DMS 273 treated with DMSO at 0.1 percent for 48 hours (cell line): Measurements from ENCODE around the gene AARS2.
"Not testable (repeated sequence)": the region's sequence is repeated elsewhere in the genome, so short reads cannot be mapped to it uniquely, and the experiment has no call there.

Experiments used
- DNase-seq: peaks from one replicate; lab custom pipeline; 2025; lab: John Stamatoyannopoulos, UW

AARS2 gene

DNA sequence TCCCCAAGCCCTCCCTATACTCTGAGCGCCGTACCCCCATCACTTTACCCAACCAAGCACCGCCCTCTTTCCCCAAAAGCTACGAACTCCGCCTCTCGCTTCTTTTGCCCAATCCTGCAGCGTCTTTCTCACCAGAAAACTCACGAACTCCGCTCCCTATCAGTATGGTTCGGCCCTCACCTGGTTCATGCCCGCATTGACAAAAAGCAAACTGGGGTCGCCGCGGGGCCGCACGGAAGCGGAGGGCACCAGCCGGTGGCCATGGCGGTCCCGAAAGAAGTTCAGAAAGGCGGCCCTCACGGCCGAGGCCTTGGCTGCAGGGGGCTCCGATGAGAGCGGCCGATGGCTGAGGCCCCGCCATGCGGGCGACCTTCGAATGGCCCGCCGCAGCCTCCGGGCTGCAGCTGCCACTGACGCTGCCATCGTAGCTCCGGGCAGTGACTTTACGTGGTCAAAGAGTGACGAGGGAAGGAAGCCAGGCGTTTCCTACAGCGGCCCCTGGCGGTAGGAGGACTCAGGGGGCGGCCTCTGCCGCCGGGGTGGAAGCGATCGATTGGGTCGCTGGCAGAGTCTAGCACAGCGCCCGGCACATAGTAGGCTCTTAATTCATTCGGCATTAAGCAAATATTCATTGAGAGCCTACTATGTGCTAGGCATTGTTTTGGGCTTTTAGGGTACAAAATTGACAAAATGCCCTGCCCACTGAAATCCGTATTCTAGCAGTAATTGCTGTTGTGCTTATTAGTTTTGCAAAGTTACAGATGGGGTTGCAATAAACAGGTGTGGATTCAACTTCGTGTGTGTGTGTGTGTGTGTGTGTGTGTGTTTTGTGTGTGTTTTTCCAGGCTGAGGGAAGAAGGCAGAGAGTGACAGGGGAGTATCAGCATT lies at the start of gene AARS2:
Gene AARS2, minus strand, starts transcription at position 447 of the 888 bp plus-strand sequence. Its CDS starts 24 bp downstream, at position 423.
- DNase-seq = peak; percentile 62

DNA sequence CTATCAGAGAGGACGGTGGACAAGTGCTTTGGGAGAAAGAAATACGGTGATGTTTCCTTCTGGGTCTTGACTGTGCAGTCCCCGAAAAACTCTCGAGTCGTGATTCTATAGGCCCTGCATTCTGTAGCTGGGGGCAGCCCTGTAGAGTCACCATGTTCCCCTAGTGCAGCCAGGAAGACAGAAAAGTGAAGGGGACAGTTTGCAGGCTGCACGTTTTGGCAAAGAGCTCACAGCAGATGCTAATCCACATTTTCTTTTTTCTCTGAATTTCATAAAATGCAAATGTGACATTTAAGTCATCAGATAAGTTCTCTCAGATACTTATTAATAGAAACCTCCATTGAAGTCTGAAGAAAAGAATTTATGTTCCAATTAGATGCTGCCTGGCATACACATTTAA lies 48.8 kb upstream of the AARS2 start:
- DNase-seq = no peak

DNA sequence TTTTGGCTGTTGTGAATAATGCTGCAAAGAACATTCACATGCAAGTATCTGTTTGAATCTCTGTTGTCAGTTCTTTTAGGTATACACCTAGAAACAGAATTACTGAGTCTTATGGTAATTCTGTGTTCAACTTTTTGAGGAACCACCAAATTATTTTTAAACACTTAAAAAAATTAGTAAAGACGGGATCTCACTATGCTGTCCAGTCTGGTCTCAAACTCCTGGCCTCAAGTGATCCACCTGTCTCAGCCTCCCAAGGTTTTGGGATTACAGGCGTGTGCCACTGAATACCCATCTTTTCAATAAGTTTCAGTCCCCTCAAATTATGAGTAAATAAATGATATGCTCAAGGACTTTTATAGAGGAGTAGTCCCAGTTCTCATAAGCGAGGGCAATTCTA lies 46.8 kb upstream of the AARS2 start:
- no peak for DNase-seq

DNA sequence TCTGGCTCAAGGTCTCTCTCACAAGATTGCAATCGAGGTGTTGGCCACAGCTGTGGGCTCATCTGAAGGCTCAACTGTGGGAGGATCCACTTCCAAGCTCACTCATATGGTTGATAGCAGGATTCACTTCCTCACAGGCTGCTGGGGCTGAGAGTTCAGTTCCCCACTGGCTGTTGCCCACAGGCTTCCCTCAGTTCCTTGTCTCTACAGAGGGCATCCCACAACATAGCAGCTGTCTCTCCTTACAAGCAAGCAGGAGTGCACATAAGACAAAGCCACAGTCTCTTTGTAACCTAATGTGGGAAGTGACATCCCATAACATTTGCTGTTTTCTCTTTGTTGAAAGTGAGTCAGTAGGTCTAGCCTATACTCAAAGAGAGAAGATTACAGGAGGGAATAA lies 43.3 kb upstream of the AARS2 start:
- no peak for DNase-seq

DNA sequence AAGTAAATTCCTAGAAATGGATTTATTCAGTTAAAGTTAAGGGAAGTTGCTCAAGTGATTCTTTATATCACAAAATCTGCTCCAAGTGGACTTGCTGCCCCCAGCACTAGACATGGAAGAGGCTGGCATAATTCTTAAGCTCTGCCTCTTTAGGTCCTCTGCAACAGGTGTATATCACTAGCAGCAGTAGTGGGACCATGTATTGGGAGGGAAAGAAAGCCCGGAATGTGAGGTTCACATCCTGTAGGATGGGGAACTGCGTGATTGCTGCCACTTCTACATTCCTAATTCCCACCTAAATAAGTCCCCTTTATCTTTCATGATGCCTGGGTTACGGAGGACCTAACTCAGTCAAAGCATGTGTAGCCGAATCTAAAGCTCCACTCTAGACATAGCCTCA lies 42.5 kb upstream of the AARS2 start:
- DNase-seq = no peak

DNA sequence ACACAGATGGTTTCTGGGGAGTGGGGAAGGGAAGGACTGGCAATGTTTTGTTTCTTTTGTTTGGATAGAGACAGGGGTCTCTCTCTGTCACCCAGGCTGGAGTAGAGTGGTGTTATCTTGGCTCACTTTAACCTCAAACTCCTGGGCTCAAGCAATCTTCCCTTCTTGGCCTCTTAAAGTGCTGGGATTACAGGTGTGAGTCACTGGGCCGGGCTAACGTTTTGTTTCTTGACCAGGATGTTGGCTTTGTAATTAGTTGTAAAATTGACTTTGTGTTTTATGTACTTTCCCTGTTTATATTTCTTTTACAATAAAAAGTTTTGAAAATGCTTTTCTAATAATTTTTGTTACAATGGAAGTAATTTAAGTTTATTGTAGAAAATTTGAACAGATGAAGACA lies 40.2 kb upstream of the AARS2 start:
- no peak for DNase-seq

DNA sequence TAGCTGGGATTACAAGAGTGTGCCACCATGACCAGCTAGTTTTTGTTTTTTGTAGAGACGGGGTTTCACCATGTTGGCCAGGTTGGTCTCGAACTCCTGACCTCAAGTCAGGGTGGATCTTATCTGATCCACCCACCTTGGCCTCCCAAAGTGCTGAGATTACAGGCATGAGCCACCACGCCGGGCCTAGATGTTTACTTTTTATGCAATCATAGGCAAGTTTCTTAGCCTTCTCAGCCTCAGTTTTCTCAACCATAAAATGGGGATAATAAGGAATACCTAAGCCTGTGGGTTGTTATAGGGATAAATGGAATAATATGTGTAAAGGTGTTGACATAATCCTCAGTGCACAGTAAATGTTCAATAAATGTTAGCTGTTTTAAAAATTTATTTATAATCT lies 39.1 kb upstream of the AARS2 start:
- no peak for DNase-seq

DNA sequence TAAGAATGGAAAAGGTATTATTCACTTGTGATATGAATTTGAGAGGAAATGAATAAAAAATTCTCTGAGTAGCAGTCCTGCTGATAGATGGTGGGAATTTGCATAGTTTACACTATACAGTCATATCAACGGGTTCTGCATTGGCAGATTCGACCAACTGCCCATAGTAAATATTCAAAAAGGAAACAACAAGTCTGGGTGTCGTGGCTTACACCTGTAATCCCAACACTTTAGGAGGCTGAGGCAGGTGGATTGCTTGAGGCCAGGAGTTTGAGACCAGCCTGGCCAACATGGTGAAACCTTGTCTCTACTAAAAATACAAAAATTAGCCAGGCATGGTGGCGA lies 37.5 kb upstream of the AARS2 start:
- not testable (repeated sequence) for DNase-seq

DNA sequence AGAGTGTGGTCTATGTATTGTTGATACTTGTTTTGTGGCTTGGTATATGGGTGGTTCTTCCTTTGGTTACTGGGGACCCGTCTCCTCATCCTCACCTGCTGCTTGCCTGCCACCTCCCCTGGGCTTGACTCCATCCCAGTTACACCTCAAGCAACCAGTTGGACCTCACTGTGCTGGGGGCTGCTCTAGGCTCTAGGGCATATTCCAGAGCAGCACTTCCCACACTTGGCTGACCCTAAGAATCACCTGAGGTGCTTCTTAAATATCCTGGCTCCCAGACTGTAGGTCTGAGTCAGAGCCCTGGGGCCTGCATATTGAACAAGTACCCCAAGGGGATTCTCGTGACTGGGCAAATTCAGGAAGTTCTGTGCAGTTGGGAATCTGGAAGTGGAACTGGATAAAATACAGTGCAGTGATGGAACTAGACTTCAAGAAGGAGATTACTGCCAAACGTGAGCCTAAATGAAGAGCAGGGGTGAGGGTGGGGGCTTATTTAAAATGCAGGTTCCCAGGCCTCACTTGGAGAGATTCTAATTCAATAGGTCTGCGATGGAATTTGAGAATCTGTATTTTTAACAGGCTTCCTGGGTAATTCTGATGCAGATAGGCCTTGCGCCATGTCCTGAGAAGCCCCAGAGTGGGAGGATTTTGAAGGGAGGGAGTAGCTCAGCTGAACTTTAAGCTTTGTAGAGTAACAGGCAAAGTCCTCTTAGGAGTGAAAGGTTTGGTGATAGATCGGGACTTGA lies 36.9 kb upstream of the AARS2 start:
- no peak for DNase-seq

DNA sequence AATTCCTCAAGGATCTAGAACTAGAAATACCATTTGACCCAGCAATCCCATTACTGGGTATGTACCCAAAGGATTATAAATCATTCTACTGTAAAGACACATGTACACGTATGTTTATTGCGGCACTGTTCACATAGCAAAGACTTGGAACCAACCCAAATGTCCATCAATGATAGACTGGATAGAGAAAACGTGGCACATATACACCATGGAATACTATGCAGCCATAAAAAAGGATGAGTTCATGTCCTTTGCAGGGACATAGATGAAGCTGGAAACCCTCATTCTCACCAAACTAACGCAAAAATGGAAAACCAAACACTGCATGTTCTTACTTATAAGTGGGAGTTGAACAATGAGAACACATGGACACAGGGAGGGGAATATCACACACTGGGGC lies 33.7 kb upstream of the AARS2 start:
- not testable (repeated sequence) for DNase-seq

DNA sequence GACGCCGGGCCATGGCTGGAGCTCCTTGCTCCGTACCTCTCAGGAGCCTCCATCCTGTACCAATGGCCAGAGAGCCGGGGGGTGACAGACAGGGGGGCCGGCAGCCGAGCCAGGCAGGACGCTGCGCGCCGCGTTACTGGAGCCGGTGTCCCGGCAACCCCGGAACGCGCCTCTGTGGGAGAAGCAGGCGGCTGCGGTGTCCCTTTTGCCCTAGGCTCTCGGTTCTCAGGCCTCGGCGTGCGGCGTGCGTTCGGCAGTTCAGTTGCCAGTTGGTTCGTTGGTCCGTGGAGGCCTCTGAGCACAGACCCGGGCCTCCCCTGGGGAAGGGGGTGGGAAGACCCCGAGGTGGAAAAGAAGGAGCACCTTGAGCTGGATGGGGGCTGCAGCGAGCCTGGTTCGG lies 29.3 kb upstream of the AARS2 start, which contains the start of gene SPATS1:
Gene SPATS1, plus strand, starts transcription at position 162 of the 400 bp plus-strand sequence. CDS start 446 bp downstream, outside the sequence.
- no peak for DNase-seq

DNA sequence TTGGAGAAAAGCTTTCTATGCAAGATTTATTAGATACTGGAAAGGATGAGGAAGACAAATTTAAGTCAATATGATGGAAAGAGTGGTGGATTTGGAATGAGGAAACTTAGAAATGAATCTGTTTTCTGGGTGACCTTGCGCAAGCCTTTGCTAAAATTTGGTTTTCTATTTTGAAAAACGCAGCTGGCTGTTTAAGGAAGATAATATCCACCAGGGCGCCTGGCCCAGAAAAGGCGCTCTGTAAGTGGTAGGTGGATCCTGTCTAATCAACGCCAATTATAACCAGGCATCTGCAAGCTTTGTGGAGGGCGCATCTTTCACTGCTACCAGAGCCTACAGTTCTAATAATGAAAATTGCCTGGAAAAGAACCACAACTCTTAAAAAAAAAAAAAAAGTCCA lies 28.9 kb upstream of the AARS2 start:
- no peak for DNase-seq

DNA sequence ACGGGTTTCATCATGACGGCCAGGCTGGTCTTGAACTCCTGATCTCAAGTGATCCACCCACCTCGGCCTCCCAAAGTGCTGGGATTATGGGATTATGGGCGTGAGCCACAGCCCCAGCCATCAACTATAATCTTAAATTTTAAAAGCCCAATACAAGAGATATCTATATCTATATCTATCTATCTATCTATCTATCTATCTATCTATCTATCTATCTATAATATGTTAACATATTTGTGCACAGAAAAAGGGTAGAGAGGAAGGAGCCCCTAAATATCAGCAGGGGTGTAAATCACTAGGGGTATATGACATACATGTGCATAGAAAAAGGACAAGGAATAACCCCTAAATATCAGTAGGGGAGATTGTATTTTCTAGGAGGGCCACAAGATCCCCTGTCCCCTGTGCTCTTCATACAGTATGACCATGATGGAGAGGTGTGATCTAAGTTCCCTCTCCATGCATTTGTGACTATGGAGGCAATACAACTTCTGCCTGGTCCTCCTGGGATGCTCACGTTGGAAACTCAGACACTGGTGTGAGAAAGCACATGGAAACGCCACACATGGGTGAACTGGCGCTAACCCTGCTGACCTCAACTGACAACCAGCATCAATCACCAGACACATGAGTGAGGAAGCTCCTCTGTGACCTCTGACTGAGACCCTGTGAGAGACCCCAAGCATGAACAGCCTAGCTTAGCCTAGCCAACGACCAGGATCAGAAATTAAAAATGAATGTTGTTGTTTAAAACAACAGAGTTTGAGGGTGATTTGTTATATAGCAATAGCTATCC lies 28.1 kb upstream of the AARS2 start:
- no peak for DNase-seq

DNA sequence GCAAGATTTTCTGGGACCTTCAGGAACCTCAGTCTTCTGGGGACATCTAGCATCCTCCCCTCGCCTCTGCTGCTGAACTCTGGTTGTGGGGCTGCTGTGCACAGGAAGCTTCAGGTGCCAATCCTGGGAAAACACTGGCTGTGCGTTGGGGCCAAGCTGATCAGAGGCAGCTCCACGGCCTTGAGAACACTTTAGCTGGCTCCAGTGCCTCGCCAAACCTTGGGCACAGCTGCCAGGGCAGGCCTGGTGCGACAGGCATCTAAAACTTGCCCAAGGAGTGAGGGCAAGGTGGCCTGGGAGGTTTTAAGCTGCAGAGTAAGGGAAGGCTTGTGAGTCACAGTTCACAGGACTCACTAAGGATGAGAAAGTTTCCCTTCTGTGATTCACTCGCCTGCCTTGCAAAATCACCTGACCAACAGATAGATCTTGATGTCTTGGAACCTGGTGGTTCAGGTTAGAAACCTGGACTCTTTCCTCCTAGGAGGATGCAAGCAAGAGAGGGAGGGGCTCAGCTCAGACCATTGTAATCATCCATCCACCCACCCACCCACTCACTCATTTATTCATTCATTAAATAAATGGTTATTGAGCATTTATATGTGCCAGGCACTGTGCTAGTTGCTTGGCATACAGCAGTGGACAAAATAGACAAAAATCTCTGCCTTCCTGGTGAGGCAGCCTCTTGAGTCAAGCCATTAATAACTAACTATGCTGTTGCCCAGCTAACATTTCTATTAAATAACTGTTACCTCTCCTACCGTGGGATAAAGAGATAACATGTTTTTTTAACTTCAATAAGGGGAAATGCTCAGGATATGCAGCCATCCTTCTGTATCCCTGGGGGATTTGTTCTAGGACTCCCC lies 26.8 kb upstream of the AARS2 start:
- no peak for DNase-seq

DNA sequence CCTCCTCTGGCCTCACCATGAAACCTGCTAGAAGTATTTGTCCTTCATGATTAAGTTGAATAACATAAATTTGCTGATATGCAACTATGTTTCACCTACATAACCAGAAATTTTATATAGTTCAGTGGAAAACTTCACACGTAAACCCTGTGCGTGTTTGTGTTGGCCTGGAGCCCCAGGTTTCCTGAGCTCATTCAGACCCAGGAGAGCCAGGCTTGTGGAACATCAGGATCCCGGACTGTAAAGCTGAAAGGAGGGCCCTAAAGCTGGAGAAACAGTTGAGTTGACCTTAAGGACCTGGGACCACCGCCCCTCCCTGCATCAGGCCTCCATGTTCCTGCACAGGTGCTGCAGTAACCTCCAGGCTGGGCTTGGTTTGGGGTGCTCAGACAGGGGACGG lies 26.2 kb upstream of the AARS2 start:
- no peak for DNase-seq

DNA sequence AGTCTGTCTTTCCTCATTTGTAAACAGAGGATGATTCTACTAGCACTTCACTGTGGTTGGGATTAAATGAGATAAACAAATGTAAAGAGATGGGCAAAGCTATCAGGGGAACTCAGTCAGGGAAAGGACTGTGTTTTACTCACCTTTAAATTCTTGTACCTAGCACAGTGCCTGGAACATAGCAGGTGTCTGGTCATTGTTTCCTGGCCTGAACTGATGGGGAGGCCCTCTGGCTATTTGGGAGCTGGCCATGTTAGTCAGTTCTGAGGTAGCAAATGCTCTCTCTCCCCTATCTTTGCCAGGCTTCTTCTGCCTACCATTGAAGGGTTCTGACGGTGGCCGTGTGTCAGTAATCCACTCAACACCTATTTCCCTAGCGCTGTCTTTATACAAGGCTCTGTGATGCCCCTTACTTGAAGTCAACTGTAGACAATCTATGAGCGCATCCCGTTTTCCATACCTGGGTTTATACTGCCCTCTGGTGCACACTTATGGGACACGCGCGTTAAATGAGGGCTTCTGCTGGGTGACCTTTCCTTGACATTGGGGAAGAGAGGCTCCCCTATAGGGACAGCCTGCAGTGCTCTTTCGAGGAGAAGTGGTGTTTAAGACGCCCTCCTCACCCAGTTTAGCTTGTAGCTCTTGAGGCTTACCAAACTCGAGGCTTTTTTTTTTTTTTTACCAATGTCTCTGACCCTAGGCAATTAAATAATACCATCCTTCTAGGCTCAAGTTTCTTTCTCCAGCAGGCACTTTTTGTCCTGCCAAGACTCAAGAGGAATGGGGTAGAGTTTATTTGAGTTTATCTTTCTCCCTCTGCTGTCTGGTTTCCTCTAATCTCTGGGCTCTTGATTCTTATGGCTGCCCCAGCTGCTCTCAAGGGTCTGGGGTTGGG lies 25.3 kb upstream of the AARS2 start:
- peak; percentile 15 for DNase-seq

DNA sequence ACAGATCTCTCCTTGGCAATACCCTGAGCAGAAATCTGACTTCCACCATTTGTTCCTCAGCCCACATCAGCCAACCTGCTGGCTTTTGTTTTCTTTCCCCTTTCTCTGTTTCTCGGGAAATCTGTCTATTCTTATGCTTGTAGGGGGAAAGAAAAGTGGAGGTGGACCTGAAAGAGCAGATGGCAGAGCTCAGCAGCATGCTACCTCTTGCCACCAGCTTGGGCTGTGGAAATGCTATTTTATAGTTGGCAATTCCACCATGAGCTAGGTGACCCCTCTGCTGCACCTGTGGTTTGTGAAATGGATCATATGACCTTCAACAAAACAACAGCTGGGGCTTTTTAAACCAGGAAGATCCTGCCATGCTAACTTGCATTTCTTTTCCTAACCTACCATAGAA lies 22.5 kb upstream of the AARS2 start:
- no peak for DNase-seq

DNA sequence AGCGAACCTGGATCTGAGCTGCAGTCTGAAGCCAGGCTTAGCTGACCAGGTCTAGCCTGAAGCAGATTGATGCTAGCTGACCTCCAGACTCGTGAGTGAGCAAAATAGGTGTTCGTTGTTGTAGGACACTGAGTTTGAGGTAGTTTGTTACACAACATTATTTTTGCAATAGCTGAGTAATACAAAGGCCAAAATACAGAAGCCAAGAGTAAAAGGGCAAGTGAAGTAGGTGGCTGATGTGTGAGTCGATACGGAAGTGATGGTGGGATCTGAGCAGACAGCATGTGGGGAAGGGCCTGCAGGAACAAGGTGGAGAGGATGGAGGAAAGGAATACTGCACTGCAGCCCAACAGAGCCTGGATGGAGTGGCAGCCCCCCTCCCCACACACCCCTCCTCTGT lies 20.8 kb upstream of the AARS2 start:
- no peak for DNase-seq

DNA sequence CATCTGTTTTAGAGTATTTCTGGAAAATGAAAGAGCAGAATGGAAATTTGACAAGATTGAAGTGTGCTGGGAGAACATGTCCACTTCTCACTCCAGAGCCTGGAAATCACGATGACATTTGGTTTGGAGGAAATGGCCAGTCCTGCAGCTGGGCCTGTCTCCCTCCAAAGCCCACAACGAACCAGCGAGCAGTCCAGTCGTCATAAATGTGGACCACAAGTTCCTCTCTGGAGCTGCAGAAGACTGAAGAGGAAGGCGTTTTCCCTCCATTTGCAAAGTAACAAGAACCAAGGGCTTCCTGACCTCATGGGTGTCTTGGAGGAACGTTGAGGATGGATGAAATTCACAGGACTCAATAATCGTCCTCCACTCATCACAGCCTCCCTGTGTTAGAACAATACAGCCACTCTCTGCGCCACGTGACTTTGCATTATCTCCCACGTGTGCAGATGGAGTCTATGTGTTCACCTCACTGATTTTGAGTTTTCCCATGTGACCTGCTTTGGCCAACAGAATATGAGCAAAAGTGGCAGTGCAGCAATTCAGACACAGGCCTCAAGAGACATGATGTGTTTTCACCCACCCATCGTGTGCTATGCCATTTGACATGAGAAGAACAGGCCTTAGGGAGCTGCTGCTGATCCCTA lies 20.2 kb upstream of the AARS2 start:
- DNase-seq = no peak

DNA sequence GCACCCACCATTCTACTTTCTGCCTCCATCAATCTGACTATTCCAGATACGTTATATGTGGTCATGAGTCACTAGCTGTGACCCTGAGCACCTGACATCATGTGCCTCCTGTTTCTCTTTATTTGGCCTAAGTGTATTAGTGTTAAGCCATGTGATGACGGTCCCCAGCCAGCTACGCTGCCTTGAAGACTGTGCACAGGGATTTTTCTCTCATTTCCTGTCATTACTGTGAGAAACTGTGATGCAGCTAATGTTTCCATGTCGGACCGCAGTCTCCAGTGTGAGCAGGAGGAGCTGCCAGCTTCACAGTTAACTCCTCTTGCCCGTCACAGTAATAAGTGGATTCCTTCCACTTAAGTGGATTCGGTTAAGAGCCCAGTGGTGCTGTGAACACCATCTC lies 19.4 kb upstream of the AARS2 start:
- no peak for DNase-seq
